Esophagus squamous epithelium (tissue), 5 donors: ENCODE data around the gene MECP2. TPM values are rescaled to one million over a fixed set of nuclear protein-coding genes. Genes with fewer than 3 reads are reported as not detected.

Experiments used
- DNase-seq: peaks from one replicate; lab custom pipeline; 2025; lab: John Stamatoyannopoulos, UW
- H3K27ac ChIP-seq, 4 donors: fragments of 200-600 bp; sonication (generic); one replicate each; pipeline ENCODE4 v1.5.1; 2016 to 2019; ENCODE audit warnings: mild to moderate bottlenecking in 1 of 4
- H3K27me3 ChIP-seq, 4 donors: fragments of 200-600 bp; sonication (generic); 1 replicate in 3 of 4; 2 replicates in 1 of 4; pipeline versions ENCODE4 v1.5.1 to v1.6.0; 2017 to 2021; ENCODE audit warnings: antibody characterized with exemption in 1 of 4
- H3K36me3 ChIP-seq, 3 donors: fragments of 200-600 bp; sonication (generic); one replicate each; pipeline ENCODE4 v1.5.1; 2016 to 2019
- H3K4me1 ChIP-seq, 3 donors: fragments of 200-600 bp; sonication (generic); one replicate each; pipeline ENCODE4 v1.5.1; 2017 to 2019
- H3K4me3 ChIP-seq, 4 donors: fragments of 200-600 bp; sonication (generic); 1 replicate in 3 of 4; 2 replicates in 1 of 4; pipeline ENCODE4 v1.5.1; 2016 to 2019; ENCODE audit warnings: mild to moderate bottlenecking in 2 of 4, moderate library complexity in 1 of 4
- H3K9me3 ChIP-seq, 3 donors: fragments of 200-600 bp; sonication (generic); one replicate each; pipeline ENCODE4 v1.5.1; 2016 to 2019
- POLR2A ChIP-seq, 4 donors: fragments of 450-650 bp; IDR thresholded peaks; one replicate each; pipeline ENCODE4 v1.6.1; 2017; ENCODE audit warnings: antibody characterized with exemption in 4 of 4, mild to moderate bottlenecking in 4 of 4, moderate library complexity in 3 of 4
- WGBS, 2 donors: methylation state at CpG; one replicate each; pipeline ENCODE4 v1.1.5; 2018; 5-methylcytosine and 5-hydroxymethylcytosine counted together
- intact Hi-C: fragments of 100-400 bp; cut with DNase I; formaldehyde crosslinking; loops from one replicate; pipeline ENCODE4 v1.15.0; 2022
- total RNA-seq, 4 donors: library from RNA; depleted of rRNA; stranded (reverse); fragments of >200 nt; gene quantifications; one replicate each; pipeline ENCODE4 v1.1.0, GENCODE V29; 2016
- TF ChIP-seq, protein P1 (sequence below), 6 experiments: fragments of 450-650 bp in 4 of 6; fragments of 200-600 bp in 2 of 6; sonication (generic) in 2 of 6; IDR thresholded peaks; one replicate each; pipeline ENCODE4 v1.5.1; 2016 to 2019; ENCODE audit warnings: antibody characterized with exemption in 6 of 6, mild to moderate bottlenecking in 4 of 6, moderate library complexity in 4 of 6
- donor health status: DM: yes; HTN: yes; CAD: no.

The MECP2 gene
- total RNA-seq, 4 donors from 2014 or later = 17.7 to 38.7 (median 25.4) TPM

DNA sequence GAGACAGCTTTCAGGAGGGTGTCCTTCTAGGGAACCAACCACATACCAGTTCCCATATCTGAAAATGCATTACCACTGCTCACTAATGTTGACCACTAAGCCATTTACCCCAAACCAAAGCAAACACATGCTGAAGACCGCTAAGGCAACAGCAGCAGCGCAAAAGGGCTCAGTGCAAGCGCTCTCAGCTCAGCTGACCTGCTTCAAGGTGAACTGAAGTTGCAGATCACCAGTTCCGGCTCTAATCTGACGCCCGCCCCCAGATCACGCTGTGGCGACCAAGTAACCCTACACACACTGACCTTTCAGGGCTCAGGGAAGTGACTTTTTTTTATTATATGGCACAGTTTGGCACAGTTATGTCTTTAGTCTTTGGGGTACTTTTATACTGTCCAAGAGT lies 5.8 kb downstream of the MECP2 start:
- 73 to 83% methylated on average over 3 to 8 of the region's 8 CpGs for WGBS, 2 donors
- H3K27ac ChIP-seq = no peak overlapping the region
- intact Hi-C loops = no loop called here
- DNase-seq = no peak
- H3K27me3 ChIP-seq = no peaks in the 10 kb centered on the region
- TF ChIP-seq POLR2A (IDR thresholded peaks at IDR 0.05) = no peak
- TF ChIP-seq, protein P1, sequence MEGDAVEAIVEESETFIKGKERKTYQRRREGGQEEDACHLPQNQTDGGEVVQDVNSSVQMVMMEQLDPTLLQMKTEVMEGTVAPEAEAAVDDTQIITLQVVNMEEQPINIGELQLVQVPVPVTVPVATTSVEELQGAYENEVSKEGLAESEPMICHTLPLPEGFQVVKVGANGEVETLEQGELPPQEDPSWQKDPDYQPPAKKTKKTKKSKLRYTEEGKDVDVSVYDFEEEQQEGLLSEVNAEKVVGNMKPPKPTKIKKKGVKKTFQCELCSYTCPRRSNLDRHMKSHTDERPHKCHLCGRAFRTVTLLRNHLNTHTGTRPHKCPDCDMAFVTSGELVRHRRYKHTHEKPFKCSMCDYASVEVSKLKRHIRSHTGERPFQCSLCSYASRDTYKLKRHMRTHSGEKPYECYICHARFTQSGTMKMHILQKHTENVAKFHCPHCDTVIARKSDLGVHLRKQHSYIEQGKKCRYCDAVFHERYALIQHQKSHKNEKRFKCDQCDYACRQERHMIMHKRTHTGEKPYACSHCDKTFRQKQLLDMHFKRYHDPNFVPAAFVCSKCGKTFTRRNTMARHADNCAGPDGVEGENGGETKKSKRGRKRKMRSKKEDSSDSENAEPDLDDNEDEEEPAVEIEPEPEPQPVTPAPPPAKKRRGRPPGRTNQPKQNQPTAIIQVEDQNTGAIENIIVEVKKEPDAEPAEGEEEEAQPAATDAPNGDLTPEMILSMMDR (IDR thresholded peaks at IDR 0.05) = no peak
- no peaks in the 10 kb centered on the region for H3K36me3 ChIP-seq
- H3K4me1 ChIP-seq = peaks cover 0 to 79% (median 4%) of the 10 kb centered on the region in 3 donors
- no peak overlapping the region for H3K4me3 ChIP-seq
- no peaks in the 10 kb centered on the region for H3K9me3 ChIP-seq

DNA sequence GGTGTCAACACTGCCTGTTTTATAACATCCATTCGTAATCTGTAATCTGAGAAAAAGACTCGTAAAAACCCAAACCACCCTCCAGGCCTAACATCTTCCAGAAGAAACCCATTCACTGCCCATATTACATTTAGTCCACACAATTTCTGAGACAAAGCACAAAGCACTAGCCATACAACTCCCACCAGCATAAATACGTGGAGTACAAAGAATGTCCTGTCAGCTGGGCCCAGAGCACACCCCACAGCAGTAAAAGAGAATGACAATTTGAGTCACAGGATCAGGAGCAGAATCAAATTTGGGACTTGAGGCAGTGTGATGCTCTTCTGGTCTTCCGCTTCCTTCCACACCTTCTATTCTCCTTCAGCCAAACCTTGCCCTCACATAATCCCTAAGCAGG lies 6.8 kb downstream of the MECP2 start:
- peaks cover 0 to 74% (median 4%) of the 10 kb centered on the region in 3 donors for H3K4me1 ChIP-seq
- 79 to 80% methylated on average over 4 of the region's 4 CpGs for WGBS, 2 donors
- H3K27me3 ChIP-seq = no peaks in the 10 kb centered on the region
- DNase-seq = no peak
- no peaks in the 10 kb centered on the region for H3K36me3 ChIP-seq
- TF ChIP-seq POLR2A (IDR thresholded peaks at IDR 0.05) = no peak
- TF ChIP-seq, protein P1 (IDR thresholded peaks at IDR 0.05) = no peak
- H3K9me3 ChIP-seq = no peaks in the 10 kb centered on the region
- H3K27ac ChIP-seq = no peak overlapping the region
- intact Hi-C loops = no loop called here
- no peak overlapping the region for H3K4me3 ChIP-seq

DNA sequence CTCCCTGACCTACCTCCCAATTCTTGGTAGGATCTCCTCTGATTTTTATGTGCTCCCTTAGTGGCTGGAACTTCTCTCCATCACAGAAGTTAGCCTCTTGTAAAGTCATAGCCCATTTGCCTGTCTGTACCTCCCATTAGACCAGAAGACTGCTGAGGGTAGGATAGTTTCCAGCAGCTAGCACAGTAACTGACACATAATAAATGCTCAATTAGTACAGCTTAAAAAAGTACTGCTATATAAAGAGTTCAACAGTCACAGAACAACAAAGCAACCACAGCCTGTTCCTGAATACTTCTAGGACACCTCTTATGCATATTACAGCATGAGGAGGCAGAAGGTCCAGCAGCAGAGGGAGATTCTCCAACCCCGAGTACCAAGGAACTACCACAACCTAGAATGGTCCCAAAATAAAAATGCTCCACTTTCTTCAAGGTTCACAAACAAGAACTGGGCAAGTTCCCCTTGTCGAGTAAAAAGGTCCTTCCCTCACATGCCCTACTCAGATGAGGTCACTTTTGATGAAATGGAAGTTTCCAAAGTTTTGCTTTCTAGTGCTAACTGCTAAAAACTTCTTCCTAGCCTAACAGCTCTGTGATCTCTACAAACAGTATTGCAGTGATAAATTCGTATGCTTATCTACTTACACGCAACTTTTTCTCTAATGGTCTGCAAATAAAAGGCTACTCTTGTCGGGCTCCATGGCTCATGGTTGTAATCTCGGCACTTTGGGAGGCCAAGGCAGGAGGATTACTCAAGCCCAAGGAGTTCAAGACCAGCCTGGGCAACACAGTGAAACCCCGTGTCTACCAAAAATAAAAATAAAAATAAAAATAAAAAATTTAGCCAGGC lies 12.8 kb downstream of the MECP2 start:
- Histone ChIP-seq H3K27ac (no peak overlapping the region), H3K36me3 (no peaks in the 10 kb centered on the region), H3K27me3 (no peaks in the 10 kb centered on the region), H3K4me1 (peaks cover 0 to 68% (median 6%) of the 10 kb centered on the region in 3 donors), H3K9me3 (no peaks in the 10 kb centered on the region), H3K4me3 (no peak overlapping the region)
- TF ChIP-seq, protein P1 (IDR thresholded peaks at IDR 0.05) = no peak
- TF ChIP-seq POLR2A (IDR thresholded peaks at IDR 0.05) = no peak
- no peak for DNase-seq
- intact Hi-C loops = no loop called here
- 64 to 77% methylated on average over 2 to 7 of the region's 7 CpGs for WGBS, 2 donors

DNA sequence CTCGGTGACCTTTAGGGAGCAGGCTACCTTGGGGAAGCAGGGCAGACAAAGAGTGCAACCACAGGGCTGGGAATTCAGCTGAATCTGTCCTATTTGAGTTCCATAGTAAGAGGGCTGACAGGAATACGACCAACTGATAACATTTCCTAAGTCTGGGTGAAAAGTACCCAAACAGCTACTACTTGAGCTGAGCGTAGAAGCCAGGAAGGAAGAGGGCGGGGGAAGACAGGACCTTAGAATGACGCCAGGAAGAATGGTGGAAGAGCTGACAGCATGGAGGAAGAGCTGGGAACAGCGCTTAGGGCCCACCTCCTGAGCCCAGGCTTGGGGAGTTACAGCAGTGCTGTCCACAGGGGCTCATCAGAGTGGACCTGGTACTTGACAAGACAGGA lies 14.4 kb downstream of the MECP2 start:
- DNase-seq = no peak
- Histone ChIP-seq H3K27me3 (no peaks in the 10 kb centered on the region), H3K4me1 (peaks cover 0 to 62% (median 6%) of the 10 kb centered on the region in 3 donors), H3K9me3 (no peaks in the 10 kb centered on the region), H3K27ac (peak overlapping the region; percentile 13 to 75 (median 18)), H3K36me3 (no peaks in the 10 kb centered on the region), H3K4me3 (no peak overlapping the region)
- WGBS, 2 donors = 53 to 64% methylated on average over 5 to 6 of the region's 6 CpGs
- TF ChIP-seq, protein P1 (IDR thresholded peaks at IDR 0.05) = no peak
- no peak for TF ChIP-seq POLR2A (IDR thresholded peaks at IDR 0.05)
- intact Hi-C loops = no loop called here

DNA sequence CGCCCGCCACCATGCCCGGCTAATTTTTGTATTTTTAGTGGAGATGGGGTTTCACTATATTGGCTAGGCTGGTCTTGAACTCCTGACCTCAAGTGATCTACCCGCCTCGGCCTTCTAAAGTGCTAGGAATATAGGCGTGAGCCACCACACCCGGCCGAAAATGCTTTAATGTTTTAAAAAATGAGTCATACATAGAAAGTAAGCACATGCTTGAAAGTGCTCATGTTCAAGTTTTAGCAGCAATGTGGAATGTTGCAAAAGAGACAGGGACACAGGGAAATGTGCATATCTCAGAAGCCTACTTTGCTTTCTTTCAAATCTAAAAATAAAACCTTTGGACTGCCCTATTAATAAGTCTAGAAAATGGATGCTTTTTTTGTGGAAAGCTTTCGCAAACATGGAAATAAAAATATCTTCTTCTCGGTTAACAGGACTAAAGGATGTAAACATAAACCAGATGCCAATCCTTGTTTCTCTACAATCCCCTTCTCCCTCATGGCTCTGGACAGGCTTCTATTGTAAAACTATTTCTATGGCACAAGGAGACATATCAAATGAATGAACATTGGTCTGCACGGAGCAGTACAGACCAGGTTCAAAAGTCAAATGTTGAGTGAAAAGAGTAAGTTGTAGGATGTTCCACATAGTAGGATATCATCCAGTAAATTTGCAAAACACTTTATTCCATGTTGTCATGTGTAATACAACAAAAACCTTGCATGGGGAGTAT lies 15.0 kb downstream of the MECP2 start:
- WGBS, 2 donors = 55 to 57% methylated on average over 6 to 11 of the region's 11 CpGs
- H3K4me1 ChIP-seq = peaks cover 0 to 56% (median 6%) of the 10 kb centered on the region in 3 donors
- intact Hi-C loops = no loop called here
- no peak overlapping the region for H3K4me3 ChIP-seq
- no peaks in the 10 kb centered on the region for H3K9me3 ChIP-seq
- H3K36me3 ChIP-seq = no peaks in the 10 kb centered on the region
- peak overlapping the region; percentile 41 to 75 (median 56) for H3K27ac ChIP-seq
- no peaks in the 10 kb centered on the region for H3K27me3 ChIP-seq
- TF ChIP-seq, protein P1 (IDR thresholded peaks at IDR 0.05) = no peak
- no peak for TF ChIP-seq POLR2A (IDR thresholded peaks at IDR 0.05)
- DNase-seq = no peak
